GM18511 (cell line): ENCODE results near the gene PRKCA.
"Not testable (repeated sequence)": the region's sequence is repeated elsewhere in the genome, so short reads cannot be mapped to it uniquely, and the experiment has no call there.

Source experiments
- ATAC-seq: cut with Tn5 transposase; IDR thresholded peaks from one replicate; pipeline ENCODE4 v1.9.1; 2021; ENCODE audit warnings: mild to moderate bottlenecking, moderate library complexity; ENCODE audit not compliant: unreplicated experiment

The PRKCA gene

GRCh38 chr17:66324381-66325004, 22.1 kb downstream of the PRKCA start:
- not testable (repeated sequence) for ATAC-seq

DNA sequence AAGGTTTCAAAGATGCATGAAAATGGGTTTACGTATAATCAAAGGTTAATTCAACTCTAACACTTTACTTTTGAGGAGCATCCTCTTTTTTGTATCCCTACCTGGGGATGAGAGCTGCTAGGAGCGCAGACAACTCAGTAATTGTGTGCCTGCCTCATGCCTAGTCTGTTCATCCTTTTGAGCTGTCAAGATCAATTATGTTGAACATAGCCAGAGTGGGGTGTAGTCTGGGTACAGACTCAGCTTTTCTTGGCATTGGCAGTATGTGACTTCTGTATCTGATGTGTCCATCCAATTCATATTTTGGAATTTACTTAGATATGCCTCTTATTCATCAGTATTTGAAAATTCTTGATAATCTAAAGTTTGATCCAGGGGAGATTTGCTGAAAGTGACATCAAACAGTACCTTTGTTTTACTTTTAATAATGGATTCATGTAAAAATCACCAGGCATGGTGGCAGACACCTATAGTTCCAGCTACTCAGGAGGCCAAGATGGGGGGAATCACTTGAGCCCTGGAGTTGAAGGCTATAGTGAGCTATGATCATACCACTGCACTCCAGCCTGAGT, 24.1 kb downstream of the PRKCA start:
- ATAC-seq = no peak

GRCh38 chr17:66330646-66331037, 28.2 kb downstream of the PRKCA start:
- no peak for ATAC-seq

DNA sequence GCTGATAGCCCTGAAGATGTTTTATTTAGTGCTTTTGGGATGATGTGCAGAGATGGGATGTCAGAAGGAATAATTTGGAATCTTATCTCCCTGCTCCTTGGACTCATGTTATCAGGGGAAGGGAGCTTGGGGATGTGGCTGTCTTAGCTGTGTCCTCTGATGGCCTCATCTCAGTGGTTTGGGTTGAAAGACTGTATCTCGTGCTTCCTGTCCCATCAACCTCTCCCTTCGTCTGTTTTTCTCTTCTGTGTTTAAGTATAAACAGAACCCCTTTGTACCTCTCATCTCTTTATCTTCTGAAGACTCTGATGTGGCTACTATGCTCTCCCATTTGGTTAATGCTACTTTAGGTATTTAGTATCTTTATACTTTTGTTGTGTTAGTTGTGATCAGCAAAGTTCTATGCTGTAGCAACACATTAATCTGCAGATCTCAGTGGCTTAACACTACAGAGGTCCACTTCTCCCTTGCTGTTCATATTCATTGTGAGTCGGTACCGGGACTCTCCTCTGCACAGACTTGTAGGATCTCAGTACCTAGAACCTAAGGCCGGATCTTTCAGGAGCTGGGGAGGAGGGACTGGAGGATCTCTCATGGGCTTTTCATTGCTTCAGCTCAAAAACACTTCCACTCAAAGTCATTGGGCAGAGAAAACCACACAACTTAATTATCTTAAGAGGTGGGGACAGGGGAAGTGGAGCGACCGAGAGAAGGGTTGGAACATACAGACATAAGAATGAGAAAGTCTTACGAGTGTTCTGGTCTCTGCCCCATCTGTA, 28.8 kb downstream of the PRKCA start:
- no peak for ATAC-seq

DNA sequence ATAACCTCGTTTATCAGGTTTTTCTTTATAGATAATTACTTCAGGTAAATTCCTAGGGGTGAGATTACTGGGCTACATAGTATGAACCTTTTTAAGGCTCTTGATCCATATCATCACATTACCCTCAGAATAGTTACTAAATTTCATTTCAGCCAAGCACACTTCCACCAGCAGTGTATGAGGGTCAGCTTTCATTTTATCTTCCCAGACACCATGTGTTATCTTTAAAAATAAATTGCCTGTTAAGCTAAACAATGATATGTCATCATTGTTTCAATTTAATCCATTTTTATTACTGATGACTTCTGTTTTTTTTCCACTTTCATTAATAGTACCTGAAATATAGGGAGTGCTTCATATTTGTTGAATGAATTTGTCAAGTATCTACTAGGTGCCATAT, 33.4 kb downstream of the PRKCA start:
- ATAC-seq = no peak

DNA sequence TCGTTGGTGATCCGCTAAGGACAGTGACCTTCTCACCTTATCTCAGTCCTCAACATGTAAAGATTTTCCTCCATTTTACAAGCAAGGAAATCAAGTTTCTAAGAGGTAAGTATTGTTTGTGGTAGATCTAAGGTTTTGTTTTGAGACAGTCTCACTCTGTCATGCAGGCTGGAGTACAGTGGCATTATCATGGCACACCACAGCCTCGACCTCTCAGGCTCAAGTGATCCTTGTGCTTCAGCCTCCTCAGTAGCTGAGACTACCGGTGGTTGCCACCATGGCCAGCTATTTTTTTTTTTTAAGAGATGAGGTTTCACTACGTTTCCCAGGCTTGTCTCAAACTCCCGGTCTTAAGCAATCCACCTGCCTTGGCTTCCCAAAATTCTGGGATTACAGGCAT, 34.9 kb downstream of the PRKCA start:
- ATAC-seq = no peak

DNA sequence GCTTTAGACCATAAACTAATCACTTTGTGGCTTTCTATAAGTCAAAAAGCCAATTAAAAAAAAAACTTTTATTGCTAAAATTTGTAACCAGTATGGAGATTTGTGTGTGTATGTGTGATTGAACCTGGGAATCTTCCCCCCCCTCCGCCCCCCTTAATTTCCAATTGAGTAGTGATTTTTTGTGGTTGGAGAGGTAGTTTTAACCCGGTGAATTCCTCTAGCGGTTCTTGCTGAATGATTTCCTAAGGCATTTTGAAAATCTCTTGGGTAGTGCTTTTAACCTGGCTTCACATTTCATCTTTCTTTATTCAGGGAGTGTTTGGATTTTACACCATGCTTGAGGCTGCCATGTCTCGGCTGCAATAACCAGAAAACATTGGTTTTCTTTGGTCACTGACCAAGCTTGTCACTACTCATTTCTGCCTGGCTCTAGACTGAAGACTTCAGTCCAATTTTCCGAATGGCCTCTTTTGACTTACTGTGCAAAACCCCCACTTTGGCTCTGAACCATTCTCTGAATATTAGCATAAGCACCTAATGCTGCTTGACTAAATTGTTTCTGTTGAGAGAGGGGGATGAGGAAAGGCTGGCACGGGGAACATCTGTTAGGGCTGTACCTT, 35.6 kb downstream of the PRKCA start:
- no peak for ATAC-seq

- no peak for ATAC-seq
These were observed 36.5 kb downstream of the PRKCA start for GRCh38 chr17:66338937-66339336.

GRCh38 chr17:66339561-66339960, 37.1 kb downstream of the PRKCA start:
- no peak for ATAC-seq

- ATAC-seq = no peak
These were observed 38.3 kb downstream of the PRKCA start for GRCh38 chr17:66340720-66341119.

DNA sequence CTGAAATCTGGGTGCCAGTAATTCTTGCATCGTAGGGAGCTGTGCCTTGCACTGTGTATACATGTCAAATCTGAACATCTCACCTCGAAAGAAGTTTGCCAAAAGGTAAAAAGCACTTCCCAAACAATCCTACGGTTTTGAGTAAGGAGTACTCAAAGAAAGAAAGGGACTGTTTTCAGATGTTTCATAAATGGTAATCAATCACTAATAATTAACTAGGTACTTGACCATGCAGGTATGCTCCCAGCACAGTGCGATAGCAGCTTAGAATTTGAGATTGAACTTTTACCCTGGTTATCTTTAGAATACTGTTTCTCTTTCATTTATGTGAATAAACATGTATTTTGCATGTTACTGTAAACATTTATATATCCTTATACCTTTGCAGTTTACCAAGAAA, 39.0 kb downstream of the PRKCA start:
- no peak for ATAC-seq

GRCh38 chr17:66342263-66342662, 39.9 kb downstream of the PRKCA start:
- not testable (repeated sequence) for ATAC-seq

- no peak for ATAC-seq
These were observed 41.2 kb downstream of the PRKCA start for GRCh38 chr17:66343531-66344078.

DNA sequence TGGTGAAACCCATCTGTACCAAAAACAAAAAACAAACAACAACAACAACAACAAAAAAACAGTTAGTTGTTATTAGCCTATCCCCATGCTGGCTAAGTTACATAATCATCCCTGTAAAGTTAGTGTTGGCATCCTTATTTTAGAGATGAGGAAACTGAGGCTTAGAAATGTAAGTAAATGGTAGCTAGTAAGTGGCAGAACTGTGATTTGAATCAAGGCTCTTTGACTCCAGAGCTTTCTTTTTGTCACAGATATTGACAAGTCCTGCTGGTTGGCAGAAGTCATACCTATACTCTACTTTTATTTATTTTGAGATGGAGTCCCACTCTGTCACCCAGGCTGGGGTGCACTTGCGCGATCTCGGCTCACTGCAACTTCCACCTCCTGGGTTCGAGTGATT, 42.1 kb downstream of the PRKCA start:
- no peak for ATAC-seq

DNA sequence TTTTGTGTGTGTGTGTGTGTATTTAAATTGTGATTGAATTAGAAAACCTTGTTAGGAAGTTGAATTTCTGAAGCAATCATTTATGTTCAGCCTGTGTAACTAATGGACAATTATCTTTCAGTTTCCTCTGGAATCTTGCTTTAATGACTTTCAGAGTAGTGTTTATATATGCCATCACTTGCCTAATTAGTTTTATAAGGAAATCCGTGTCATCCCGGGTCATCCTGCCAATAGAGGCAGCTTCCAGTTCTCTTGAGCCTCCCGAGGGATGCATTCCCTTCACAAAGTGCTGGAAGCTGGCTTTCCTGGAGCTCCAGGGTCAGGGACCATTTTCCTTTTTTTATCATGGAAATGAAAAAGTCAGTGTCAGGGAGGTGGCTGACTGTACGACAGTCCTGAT, 42.9 kb downstream of the PRKCA start:
- no peak for ATAC-seq

GRCh38 chr17:66345949-66346638, 43.7 kb downstream of the PRKCA start:
- ATAC-seq = not testable (repeated sequence)

- ATAC-seq = no peak
These were observed 45.5 kb downstream of the PRKCA start for GRCh38 chr17:66347661-66348514.

GRCh38 chr17:66348584-66349165, 46.3 kb downstream of the PRKCA start:
- no peak for ATAC-seq

DNA sequence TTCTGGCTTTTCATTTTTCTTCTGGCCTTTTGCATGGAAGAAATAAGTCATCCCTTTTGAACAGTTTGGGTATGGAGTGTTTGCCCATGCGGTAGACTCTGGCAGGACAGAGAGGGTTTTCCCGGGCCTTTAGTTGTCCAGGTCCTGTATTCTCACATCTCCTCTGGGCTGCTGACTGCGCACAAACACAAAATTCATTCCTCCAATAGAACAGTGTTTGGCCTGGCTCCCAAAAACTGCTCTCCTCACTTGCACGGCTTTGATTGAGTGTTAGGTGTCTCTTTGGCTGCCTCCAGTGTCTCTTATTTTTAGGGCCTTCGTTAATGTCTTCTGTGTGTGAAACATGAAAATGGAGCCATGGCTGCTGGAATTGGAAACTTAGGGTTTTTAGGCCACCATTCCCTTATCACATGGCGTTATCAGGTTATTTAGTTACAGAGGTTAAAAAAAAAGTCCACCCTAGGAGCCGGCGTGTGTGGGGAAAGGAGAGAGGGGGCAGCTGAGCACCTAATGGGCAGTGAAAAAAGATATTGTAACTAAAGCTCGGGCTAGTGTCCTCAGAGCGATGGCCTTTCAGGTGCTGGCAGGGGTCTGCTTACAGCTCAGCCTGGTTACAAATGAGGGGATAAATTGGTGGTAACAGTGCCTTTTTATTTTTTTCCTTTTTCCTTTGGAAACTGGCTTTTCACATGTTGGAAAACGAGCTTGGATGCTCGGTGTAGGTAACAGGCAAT, 47.3 kb downstream of the PRKCA start:
- ATAC-seq = no peak
